Measurements from ENCODE around the gene TMEM163. TPM values are rescaled to one million over a fixed set of nuclear protein-coding genes. Genes with fewer than 3 reads are reported as not detected.
"Not testable (repeated sequence)": the region's sequence is repeated elsewhere in the genome, so short reads cannot be mapped to it uniquely, and the experiment has no call there.

The TMEM163 gene
- total RNA-seq, 2 experiments from 2014 or later = 0.14 to 0.19 TPM

DNA sequence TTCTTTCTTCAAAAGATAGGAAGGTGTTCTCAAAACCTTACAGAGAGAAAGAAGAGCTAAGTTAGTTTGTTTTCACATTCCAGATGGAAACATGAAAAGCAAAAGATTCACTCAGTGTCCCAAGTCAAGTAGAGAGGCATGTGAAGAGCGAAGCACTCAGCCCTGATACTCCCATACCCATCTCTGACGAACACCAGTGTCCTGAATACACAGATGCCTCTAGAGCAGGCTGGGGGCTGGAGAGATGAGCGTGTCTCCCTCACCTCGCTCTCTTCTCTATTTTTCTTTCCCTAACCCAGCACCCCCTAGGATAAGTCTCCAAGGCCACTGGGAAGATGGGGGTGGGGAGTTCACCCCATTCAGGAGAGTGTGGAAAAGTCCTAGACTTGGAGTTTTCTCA, 227.8 kb downstream of the TMEM163 start:
- no peaks in the 10 kb centered on the region for H3K9me3 Mint-ChIP-seq
- ATAC-seq (ENCODE audit: low read depth) = no peak

DNA sequence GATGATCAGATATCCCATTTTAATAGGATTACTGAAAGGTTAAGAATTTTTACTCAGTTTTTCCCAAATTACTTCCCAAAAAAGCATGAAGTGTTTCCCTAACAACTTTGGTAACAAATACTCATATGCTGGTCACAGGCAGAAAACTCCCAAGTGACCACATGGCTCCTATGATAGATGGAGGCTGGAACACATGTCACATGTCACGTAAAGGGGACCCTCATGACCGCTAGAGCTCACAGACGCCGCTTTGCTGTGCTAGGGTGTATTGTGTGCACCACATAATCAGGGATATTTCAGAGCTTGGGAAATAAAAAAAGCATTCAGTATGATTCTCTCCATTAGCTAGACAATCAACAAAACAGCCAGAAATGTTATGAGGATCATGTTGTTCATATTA, 228.2 kb downstream of the TMEM163 start:
- Mint-ChIP-seq H3K27me3 (peaks cover 27% of the 10 kb centered on the region), H3K27ac (no peak overlapping the region), H3K9me3 (no peaks in the 10 kb centered on the region), H3K4me3 (no peak overlapping the region), H3K4me1 (no peaks in the 10 kb centered on the region), H3K36me3 (no peaks in the 10 kb centered on the region)
- no peak for DNase-seq
- POLR2A ChIA-PET = no interaction called here
- ATAC-seq (ENCODE audit: low read depth) = no peak

More for the DNA sequence above, 227.8 kb downstream of the TMEM163 start:
- H3K4me1 Mint-ChIP-seq = no peaks in the 10 kb centered on the region
- no peaks in the 10 kb centered on the region for H3K36me3 Mint-ChIP-seq
- POLR2A ChIA-PET = no interaction called here
- H3K27me3 Mint-ChIP-seq = peaks cover 27% of the 10 kb centered on the region
- no peak for DNase-seq
- H3K27ac Mint-ChIP-seq = no peak overlapping the region
- H3K4me3 Mint-ChIP-seq = no peak overlapping the region

DNA sequence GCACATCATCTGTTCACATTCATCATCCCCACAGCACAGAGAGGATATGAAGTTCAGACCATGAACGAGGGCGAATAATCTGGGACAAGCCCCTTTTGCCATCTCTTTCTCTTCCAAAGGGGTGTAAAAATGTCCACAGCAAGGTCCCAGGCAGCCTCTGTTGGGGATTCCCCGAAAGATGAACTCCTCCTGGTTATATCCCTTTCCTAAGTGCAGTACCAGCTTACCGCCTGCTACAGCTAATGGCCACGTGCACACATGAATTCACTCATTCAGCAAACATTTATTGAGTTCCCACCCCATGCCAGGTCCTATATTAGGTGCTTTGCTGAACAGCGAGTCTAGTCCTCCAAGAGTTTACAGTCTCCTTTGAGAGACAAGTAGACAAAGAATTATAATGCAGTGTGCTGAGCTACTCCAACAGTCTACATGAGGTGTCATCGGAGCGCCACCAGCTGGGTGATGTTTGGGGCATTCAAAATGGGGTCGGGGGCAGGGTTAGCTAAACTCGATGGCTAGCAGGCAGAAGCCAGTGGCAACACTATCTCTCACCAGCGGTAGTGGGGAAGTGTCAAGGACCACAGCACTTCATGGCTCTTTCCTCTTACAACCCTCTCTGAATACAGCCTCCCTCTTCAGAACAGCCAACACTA, 228.9 kb downstream of the TMEM163 start:
- DNase-seq = no peak
- H3K4me1 Mint-ChIP-seq = no peaks in the 10 kb centered on the region
- ATAC-seq (ENCODE audit: low read depth) = no peak
- no peak overlapping the region for H3K4me3 Mint-ChIP-seq
- no peak overlapping the region for H3K27ac Mint-ChIP-seq
- H3K27me3 Mint-ChIP-seq = peaks cover 27% of the 10 kb centered on the region
- POLR2A ChIA-PET = no interaction called here
- no peaks in the 10 kb centered on the region for H3K9me3 Mint-ChIP-seq
- no peaks in the 10 kb centered on the region for H3K36me3 Mint-ChIP-seq

DNA sequence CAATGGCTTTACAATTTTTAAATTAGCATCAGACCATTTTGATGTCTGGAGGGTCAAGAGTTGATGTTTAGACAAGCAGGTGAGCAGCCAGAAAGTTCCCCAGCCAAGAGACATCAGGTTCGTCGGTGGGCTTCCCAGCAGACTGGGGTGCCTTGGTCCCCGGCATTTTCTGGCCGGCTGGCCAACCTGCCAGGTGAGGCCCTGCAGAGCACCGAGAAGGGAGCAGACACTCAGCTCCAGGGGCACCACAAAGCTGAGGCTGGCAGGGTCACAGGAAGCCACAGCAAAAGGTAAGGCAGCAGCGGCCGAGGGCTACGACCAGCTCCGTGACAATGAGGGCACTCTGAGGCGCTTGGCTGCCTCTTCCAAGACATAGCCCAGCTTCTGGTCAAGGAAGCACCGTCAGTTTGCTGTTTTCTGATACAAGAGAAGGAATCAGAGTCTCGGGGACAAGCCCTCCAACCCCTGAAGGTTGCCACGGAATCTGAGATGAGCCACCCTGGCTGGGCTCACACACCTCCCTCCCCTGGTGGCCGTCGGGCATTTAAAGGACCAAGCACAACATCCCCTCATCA, 235.9 kb downstream of the TMEM163 start:
- Mint-ChIP-seq H3K9me3 (no peaks in the 10 kb centered on the region), H3K4me3 (no peak overlapping the region), H3K27ac (no peak overlapping the region), H3K36me3 (no peaks in the 10 kb centered on the region), H3K27me3 (peaks cover 1% of the 10 kb centered on the region), H3K4me1 (no peaks in the 10 kb centered on the region)
- ATAC-seq (ENCODE audit: low read depth) (no peak), DNase-seq (no peak)
- POLR2A ChIA-PET = no interaction called here

DNA sequence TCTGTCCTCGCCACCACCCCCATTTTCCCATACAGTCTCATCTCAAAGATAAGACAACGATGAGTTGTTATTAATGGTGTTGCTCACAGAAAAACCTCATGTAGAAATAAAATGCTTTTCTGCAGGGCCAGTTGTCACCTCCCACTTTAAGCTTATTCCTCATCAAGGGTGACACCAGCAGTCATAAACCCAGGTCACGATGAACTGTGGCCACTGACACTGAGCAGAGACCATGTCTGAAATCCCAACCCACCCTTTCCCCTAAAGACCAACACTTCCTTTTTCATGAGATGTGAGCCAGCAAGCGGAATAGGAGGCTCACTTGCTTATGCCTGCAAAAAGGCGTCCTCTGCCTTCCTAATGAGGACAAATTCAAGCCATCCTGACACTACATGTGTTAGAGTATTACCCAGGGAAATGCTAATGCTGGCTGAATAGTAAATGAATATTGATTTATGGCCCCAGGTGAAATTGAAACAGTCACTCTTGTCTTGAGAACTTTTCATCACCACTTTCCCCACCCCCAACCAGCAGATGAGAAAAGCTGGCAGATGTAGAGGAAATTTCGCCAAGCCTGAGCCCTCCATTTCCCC, 236.6 kb downstream of the TMEM163 start:
- H3K9me3 Mint-ChIP-seq = no peaks in the 10 kb centered on the region
- DNase-seq = no peak
- POLR2A ChIA-PET = no interaction called here
- H3K36me3 Mint-ChIP-seq = no peaks in the 10 kb centered on the region
- no peak overlapping the region for H3K27ac Mint-ChIP-seq
- no peak overlapping the region for H3K4me3 Mint-ChIP-seq
- ATAC-seq (ENCODE audit: low read depth) = no peak
- no peaks in the 10 kb centered on the region for H3K4me1 Mint-ChIP-seq
- H3K27me3 Mint-ChIP-seq = no peaks in the 10 kb centered on the region

DNA sequence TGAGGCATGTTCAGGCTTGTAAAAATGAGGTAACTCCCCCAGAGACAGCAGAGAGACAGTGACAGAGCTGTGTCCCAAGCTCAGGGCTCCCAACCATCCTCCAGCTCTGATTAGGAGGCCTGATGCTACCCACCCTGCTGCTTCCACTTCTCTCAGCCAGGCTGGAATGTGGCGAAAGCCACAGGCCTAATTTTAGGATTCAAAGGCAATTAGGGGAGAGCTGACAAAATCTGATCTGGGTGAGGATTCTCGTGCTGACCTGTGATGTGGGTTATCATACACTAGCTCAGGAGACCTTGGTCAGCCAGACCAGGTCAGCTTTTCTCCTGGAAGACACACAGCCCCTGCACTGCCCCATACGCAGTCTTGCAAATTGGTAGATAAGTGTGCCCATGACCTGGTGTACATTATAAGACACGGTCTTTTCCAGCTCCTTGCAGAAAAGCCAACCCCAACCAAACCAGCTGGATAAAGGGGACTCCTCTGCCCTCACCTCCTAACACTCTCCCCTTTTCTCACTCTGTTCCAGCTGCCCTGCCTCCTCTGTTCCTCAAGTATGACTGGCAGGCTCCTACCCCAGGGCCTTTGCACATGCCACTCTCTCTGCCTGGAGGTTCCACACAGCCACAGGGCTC, 239.0 kb downstream of the TMEM163 start:
- no peaks in the 10 kb centered on the region for H3K9me3 Mint-ChIP-seq
- POLR2A ChIA-PET = no interaction called here

DNA sequence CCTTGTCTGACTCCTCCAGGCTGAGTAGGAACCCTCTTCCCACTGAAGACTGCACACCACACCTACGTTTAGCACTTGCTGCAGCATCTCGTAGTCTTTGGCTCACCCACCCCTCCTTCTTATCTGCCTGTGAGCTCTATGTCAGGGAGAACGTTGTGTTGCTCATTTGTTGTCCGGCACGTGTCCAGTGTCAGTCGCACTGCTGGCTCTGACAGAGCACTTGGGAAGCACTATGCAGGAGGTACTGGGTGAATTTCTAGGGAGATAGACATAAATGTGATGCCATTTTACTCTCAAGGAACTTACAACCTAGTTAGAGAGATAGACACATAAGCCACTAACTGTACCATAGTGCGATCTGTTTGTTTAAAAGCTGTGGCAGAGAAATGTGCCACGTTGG, 241.8 kb downstream of the TMEM163 start:
- H3K27ac Mint-ChIP-seq; H3K36me3 Mint-ChIP-seq; POLR2A ChIA-PET; H3K9me3 Mint-ChIP-seq; H3K4me1 Mint-ChIP-seq; DNase-seq; H3K4me3 Mint-ChIP-seq; ATAC-seq (ENCODE audit: low read depth): not testable (repeated sequence)
- H3K27me3 Mint-ChIP-seq = peaks cover 22% of the 10 kb centered on the region

More for the DNA sequence above, 239.0 kb downstream of the TMEM163 start:
- H3K27me3 Mint-ChIP-seq = peaks cover 2% of the 10 kb centered on the region
- no peak for DNase-seq
- no peak for ATAC-seq (ENCODE audit: low read depth)
- no peak overlapping the region for H3K27ac Mint-ChIP-seq
- no peak overlapping the region for H3K4me3 Mint-ChIP-seq
- H3K4me1 Mint-ChIP-seq = no peaks in the 10 kb centered on the region
- H3K36me3 Mint-ChIP-seq = no peaks in the 10 kb centered on the region

DNA sequence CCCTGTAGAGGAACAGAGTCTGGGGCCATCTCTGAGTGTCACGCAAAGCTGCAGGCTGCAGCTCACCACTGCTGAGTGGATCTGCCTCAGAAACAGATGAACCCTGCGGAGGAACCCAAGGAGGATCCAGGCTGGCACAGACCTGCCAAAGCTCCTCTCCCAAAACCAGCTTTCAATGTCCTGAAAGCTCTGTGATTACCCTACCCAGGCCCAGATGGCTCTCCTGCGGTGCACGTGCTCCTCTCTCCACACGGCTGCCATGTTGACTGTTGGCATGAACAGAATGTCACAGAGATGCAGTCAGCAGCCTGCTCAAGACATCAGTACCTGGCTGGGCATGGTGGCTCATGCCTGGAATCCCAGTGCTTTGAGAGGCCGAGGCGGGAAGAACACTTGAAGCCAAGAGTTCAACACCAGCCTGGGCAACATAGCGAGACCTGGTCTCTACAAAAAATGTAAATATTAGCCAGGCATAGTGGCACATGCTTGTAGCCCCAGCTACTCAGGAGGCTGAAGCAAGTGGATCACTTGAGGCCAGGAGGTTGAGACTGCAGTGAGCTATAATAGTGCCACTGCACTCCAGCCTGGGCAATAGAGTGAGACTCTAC, 248.1 kb downstream of the TMEM163 start:
- Mint-ChIP-seq H3K27me3 (peaks cover 20% of the 10 kb centered on the region), H3K4me3 (no peak overlapping the region), H3K9me3 (peaks cover 6% of the 10 kb centered on the region), H3K27ac (no peak overlapping the region), H3K36me3 (no peaks in the 10 kb centered on the region), H3K4me1 (no peaks in the 10 kb centered on the region)
- DNase-seq (no peak), ATAC-seq (ENCODE audit: low read depth) (no peak)
- POLR2A ChIA-PET = no interaction called here

DNA sequence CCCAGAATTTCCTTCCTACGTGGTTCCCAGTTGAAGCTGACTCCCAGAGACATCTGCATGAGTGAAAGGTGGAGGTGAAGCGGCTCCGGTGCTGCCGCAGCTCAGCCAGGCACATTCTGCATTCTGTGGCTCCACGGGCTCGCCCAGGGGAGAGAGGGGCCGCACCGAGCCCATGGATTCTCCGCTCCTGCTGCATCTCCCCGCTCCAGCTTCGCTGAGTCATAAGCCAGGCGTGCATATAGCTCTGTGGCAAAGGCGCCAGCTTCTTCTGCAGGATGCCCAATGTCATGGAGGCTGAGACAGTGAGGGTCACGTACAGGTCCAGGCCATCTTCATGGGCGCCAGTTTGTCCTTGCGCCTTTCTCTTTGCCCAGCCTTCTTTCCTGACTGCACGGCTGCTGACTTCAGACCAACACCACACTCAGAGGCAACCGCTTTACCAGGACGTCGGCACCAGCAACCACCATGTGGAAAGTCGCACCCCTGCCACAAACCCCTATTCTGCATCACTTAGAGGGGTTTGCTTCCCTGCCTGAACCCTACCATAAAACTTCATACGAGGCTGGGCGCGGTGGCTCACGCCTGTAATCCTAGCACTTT, 249.2 kb downstream of the TMEM163 start:
- ATAC-seq (ENCODE audit: low read depth) (no peak), DNase-seq (no peak)
- H3K4me1 Mint-ChIP-seq = no peaks in the 10 kb centered on the region
- no peak overlapping the region for H3K27ac Mint-ChIP-seq
- peaks cover 6% of the 10 kb centered on the region for H3K9me3 Mint-ChIP-seq
- H3K4me3 Mint-ChIP-seq = no peak overlapping the region
- POLR2A ChIA-PET = interaction anchor here (0.6 kb wide), 1 partner anchor 276 kb away, joined by 4 read pairs; no protein-coding TSS in a partner anchor
- peaks cover 20% of the 10 kb centered on the region for H3K27me3 Mint-ChIP-seq
- no peaks in the 10 kb centered on the region for H3K36me3 Mint-ChIP-seq

DNA sequence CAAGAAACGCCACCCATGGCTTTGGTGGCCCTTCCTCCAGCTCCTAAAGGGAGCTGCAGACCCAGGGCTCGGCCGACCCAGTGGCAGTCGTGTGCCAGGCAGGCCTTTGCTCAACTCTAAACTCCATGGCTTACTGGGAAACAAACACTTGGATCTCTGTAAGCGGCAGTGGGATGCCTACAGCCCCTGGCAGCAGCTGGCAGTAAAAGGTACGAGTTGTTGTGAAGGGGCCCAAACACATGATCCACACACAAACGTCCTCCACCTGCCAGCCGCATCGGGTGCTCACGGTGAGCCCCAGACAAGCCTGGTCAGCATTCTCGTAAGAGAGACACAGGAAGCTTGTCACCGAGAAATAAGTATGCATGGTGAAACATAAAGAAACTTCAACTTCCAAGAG, 250.0 kb downstream of the TMEM163 start:
- DNase-seq = no peak
- POLR2A ChIA-PET = no interaction called here
- Mint-ChIP-seq H3K27me3 (peaks cover 13% of the 10 kb centered on the region), H3K9me3 (peaks cover 6% of the 10 kb centered on the region), H3K36me3 (no peaks in the 10 kb centered on the region), H3K4me3 (no peak overlapping the region), H3K27ac (no peak overlapping the region), H3K4me1 (no peaks in the 10 kb centered on the region)
- ATAC-seq (ENCODE audit: low read depth) = no peak

DNA sequence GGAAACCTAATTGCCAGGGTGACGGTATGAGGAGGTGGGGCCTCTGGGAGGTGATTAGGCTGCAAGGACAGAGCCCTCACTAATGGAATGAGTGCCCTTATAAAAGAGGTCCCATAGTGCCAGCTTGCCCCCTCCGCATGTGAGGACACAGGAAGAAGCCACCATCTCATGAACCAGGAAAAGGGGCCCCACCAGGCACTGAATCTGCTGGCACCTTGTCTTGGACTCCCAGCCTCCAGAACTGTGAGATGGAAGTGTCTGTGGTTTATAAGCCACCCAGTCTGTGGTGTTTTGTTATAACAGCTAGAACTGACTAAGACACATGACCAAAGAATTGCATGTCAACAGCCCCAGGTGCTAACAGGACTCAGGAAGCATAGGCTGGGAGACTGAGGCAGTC, 250.6 kb downstream of the TMEM163 start:
- Mint-ChIP-seq H3K4me1 (no peaks in the 10 kb centered on the region), H3K9me3 (peaks cover 3% of the 10 kb centered on the region), H3K4me3 (no peak overlapping the region), H3K27ac (no peak overlapping the region), H3K36me3 (no peaks in the 10 kb centered on the region), H3K27me3 (peaks cover 8% of the 10 kb centered on the region)
- POLR2A ChIA-PET = no interaction called here
- ATAC-seq (ENCODE audit: low read depth) = no peak
- no peak for DNase-seq

DNA sequence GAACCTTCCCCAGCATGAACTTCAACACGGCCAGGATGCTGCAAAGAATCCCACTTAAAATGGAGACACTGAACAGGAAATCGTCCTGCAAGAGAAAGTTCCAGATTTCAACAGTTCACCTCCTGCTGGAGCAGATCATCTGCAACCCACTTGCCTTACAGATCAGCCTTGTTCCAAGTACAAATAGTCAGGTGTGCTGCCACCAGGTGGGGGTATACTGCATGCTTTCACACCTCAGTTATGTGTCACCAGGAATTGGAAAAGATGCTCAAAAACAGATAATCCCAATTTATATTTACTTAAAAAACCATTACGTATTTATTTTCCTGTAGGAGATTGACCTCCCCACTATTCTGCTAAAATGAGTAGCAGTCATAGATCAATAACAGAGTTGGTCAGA, 252.7 kb downstream of the TMEM163 start:
- ATAC-seq (ENCODE audit: low read depth) = no peak
- Mint-ChIP-seq H3K4me3 (no peak overlapping the region), H3K36me3 (no peaks in the 10 kb centered on the region), H3K27me3 (no peaks in the 10 kb centered on the region), H3K27ac (no peak overlapping the region), H3K9me3 (no peaks in the 10 kb centered on the region), H3K4me1 (no peaks in the 10 kb centered on the region)
- no peak for DNase-seq
- POLR2A ChIA-PET = no interaction called here

DNA sequence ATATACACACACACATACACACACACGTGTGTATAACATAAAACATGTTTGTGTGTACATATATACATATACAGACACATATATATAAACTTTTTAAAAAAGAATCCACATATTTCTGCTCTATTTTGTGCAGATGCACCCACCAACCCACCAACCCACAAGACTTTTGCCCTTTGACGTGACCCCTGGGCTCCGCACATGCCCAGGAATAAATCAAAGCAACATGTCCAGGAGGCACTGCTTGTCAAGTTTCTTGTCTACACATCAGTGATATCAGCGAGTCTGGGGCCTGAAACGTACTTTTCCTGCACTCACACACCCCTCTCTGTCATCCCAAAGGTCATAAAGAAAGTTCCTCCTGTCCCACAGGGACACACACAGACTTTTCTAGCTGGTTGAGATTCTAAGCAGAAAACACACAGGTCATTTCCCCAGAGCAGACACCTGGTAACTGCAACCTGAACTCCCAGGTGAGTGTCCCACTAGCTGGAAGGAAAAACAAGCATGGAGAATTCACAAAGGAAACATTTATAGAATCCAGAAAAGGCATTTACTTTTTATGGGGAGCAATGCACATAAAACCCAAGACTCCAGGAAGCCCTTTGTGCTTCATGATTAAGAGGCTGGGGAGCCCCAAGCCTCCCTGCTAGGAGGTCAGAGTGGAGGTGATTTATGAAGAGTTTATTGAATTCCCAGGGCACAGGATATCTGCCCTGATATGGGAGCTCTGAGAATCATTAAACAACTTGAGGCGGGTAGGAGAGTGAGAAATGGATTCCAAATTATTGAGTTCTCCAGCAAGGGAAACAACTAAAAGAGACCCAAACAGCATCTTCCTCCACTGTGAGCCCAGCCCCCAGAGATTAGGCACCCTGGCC, 253.3 kb downstream of the TMEM163 start:
- no peaks in the 10 kb centered on the region for H3K4me1 Mint-ChIP-seq
- no peaks in the 10 kb centered on the region for H3K36me3 Mint-ChIP-seq
- POLR2A ChIA-PET = no interaction called here
- no peak for ATAC-seq (ENCODE audit: low read depth)
- H3K27ac Mint-ChIP-seq = no peak overlapping the region
- no peaks in the 10 kb centered on the region for H3K9me3 Mint-ChIP-seq
- H3K27me3 Mint-ChIP-seq = no peaks in the 10 kb centered on the region
- DNase-seq = no peak
- H3K4me3 Mint-ChIP-seq = no peak overlapping the region
